ENCODE measurements around the gene AFF3.

- TF ChIP-seq, protein P1, sequence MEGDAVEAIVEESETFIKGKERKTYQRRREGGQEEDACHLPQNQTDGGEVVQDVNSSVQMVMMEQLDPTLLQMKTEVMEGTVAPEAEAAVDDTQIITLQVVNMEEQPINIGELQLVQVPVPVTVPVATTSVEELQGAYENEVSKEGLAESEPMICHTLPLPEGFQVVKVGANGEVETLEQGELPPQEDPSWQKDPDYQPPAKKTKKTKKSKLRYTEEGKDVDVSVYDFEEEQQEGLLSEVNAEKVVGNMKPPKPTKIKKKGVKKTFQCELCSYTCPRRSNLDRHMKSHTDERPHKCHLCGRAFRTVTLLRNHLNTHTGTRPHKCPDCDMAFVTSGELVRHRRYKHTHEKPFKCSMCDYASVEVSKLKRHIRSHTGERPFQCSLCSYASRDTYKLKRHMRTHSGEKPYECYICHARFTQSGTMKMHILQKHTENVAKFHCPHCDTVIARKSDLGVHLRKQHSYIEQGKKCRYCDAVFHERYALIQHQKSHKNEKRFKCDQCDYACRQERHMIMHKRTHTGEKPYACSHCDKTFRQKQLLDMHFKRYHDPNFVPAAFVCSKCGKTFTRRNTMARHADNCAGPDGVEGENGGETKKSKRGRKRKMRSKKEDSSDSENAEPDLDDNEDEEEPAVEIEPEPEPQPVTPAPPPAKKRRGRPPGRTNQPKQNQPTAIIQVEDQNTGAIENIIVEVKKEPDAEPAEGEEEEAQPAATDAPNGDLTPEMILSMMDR (IDR thresholded peaks at IDR 0.05; ENCODE audit: low read length): no peak
- TF ChIP-seq EZH2 (optimal IDR thresholded peaks at IDR 0.05; ENCODE audit: low read depth, low read length): no peak
Observed at GRCh38 chr2:99821039-99821438, 321.4 kb downstream of the AFF3 start.
